Right lobe of liver (tissue), 6 donors: ENCODE results near the gene MAP4K1. TPM values are rescaled to one million over a fixed set of nuclear protein-coding genes. Genes with fewer than 3 reads are reported as not detected.

Experiments
- ATAC-seq, 4 donors: fragments of 200-7000 bp; cut with Tn5 transposase; one replicate each; pipeline ENCODE4 v1.9.1; 2020; ENCODE audit warnings: mild to moderate bottlenecking in 4 of 4, moderate library complexity in 4 of 4
- DNase-seq, 3 donors: peaks; one replicate each; pipeline ENCODE4 v3.0.0-alpha.2; 2020
- H3K27ac ChIP-seq, 3 donors: fragments of 200-600 bp; one replicate each; pipeline ENCODE4 v1.8.0; 2022
- H3K27me3 ChIP-seq, 2 donors: fragments of 200-600 bp; one replicate each; pipeline ENCODE4 v1.8.0; 2022
- H3K36me3 ChIP-seq, 4 donors: fragments of 200-600 bp; sonication (generic) in 1 of 4; one replicate each; pipeline versions ENCODE4 v1.5.1 to v1.8.0; 2017 to 2022; ENCODE audit warnings: control low read depth in 1 of 4
- H3K4me1 ChIP-seq, 4 donors: fragments of 200-600 bp; sonication (generic) in 1 of 4; one replicate each; pipeline versions ENCODE4 v1.5.1 to v1.8.0; 2017 to 2022; ENCODE audit warnings: control low read depth in 1 of 4
- H3K4me3 ChIP-seq, 3 donors: fragments of 200-600 bp; one replicate each; pipeline ENCODE4 v1.8.0; 2022
- H3K9me3 ChIP-seq, 4 donors: fragments of 200-600 bp; sonication (generic) in 1 of 4; one replicate each; pipeline versions ENCODE4 v1.5.1 to v1.8.0; 2017 to 2022; ENCODE audit warnings: control low read depth in 1 of 4
- POLR2A ChIP-seq: fragments of 450-650 bp; IDR thresholded peaks from one replicate; pipeline ENCODE4 v1.6.1; 2017; ENCODE audit warnings: antibody characterized with exemption, mild to moderate bottlenecking
- WGBS: methylation state at CpG from one replicate; pipeline ENCODE4 v1.1.6; 2018; ENCODE audit warnings: low coverage, low lambda C conversion rate; ENCODE audit not compliant: insufficient coverage; ENCODE audit errors: missing lambda C conversion rate; 5-methylcytosine and 5-hydroxymethylcytosine counted together
- intact Hi-C, 2 donors: fragments of 100-400 bp; cut with DNase I; formaldehyde crosslinking; loops; one replicate each; pipeline versions ENCODE4 v1.11.2 to v1.14.1; 2022
- total RNA-seq, 6 experiments: library from RNA; depleted of rRNA in 2 of 6; stranded (reverse); fragments of >200 nt in 2 of 6; fragmentation: NEBNext Ultra II Directional in 3 of 6; extraction: Animal tissue kit (Norgen Biotek cat#: 25700) in 3 of 6; gene quantifications; one replicate each; pipeline versions ENCODE4 v1.1.0 to v1.2.4, GENCODE V29; 2016 to 2023
- TF ChIP-seq, protein P1 (sequence below), 4 donors: fragments of 200-600 bp in 3 of 4; fragments of 450-650 bp in 1 of 4; IDR thresholded peaks; one replicate each; pipeline versions ENCODE4 v1.5.1 to v1.8.0; 2016 to 2022; ENCODE audit warnings: antibody characterized with exemption in 4 of 4, mild to moderate bottlenecking in 2 of 4
- donor health status: DM: no; HTN: yes; CAD: no.
- donor health status: DM: no; HTN: no; CAD: no.
- donor health status: DM: no; HTN: no; CAD: no.
- donor health status: DM: no; HTN: yes; CAD: no.
- donor health status: DM: no; HTN: yes; CAD: no.

The MAP4K1 gene
- total RNA-seq, 6 experiments from 2014 or later, result 0.93 to 3.1 (median 2.0) TPM

DNA sequence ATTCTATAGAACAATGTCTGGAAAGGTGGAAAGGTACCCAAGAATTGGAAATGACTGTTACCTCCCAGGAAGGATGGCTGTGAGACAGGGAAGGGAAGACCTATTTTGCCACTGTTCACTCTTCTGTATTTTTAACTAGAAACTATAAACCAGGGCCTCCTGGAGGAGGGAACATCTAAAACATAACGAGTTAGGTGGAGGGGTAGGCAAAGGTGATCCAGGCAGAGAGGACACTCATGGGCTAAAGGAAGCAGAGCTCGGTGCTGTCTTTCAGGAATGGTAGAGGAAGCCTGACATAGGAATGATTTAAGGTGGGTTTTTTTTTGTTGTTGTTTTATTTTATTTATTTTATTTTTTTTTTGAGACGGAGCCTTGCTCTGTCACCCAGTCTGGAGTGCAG lies 7.1 kb upstream of the MAP4K1 start:
- intact Hi-C loops, result loop anchor here in 1 of 2 donors (10.0 kb wide), 1 partner anchor 230 kb away; no protein-coding TSS in a partner anchor

DNA sequence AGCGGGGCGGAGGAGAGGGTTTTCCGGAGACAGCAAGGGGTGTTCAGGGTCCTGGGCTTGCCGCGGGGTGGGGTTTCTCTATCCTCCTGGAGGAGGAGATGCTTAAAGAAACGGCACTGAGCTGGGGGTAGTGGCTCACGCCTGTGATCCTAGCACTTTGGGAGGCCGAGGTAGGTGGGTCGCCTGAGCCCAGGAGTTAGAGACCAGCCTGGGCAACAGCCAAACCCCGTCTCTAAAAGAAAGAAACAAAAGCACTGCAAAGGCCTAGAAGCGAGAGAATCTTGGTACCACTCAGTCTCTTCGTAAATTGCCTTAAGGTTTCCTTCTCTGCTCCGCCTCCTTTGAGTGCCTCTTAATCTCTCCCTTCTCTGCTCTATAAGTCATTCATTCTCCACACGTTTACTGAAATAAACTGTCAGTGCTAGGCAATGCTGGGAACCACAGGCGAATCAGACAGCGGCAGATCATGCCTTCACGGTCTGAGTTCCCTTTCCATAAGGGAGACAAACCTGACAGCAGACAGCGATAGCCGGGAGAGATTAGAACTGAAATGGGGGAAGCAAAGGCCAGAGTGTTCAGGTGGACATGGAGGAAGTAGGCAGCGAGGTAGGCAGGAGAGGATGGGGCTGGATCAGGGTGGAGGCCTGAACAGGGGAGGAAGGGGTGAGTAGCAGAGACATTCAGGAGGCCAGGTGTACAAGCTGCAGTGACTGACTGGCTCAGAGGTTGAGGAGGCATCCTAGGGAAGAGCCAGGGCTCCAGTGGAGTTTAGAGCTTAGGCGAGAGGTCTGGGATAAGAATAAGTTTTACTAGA lies 1.8 kb upstream of the MAP4K1 start:
- peaks cover 0 to 36% (median 14%) of the 10 kb centered on the region in 4 donors for H3K36me3 ChIP-seq
- 13% methylated on average over 19 of the region's 21 CpGs for WGBS
- H3K4me3 ChIP-seq, result peak overlapping the region; percentile 81 to 100 (median 91)
- intact Hi-C loops, result loop anchor here in 1 of 2 donors (10.0 kb wide), 1 partner anchor 225 kb away; no protein-coding TSS in a partner anchor
- H3K9me3 ChIP-seq, result no peaks in the 10 kb centered on the region
- ATAC-seq, result no peak
- DNase-seq, result no peak
- H3K27ac ChIP-seq, result peak overlapping the region; percentile 39 to 66 (median 65)
- H3K4me1 ChIP-seq, result peaks cover 0 to 12% (median 3%) of the 10 kb centered on the region in 4 donors
- TF ChIP-seq, protein P1, sequence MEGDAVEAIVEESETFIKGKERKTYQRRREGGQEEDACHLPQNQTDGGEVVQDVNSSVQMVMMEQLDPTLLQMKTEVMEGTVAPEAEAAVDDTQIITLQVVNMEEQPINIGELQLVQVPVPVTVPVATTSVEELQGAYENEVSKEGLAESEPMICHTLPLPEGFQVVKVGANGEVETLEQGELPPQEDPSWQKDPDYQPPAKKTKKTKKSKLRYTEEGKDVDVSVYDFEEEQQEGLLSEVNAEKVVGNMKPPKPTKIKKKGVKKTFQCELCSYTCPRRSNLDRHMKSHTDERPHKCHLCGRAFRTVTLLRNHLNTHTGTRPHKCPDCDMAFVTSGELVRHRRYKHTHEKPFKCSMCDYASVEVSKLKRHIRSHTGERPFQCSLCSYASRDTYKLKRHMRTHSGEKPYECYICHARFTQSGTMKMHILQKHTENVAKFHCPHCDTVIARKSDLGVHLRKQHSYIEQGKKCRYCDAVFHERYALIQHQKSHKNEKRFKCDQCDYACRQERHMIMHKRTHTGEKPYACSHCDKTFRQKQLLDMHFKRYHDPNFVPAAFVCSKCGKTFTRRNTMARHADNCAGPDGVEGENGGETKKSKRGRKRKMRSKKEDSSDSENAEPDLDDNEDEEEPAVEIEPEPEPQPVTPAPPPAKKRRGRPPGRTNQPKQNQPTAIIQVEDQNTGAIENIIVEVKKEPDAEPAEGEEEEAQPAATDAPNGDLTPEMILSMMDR (IDR thresholded peaks at IDR 0.05), result no peak
- no peak for TF ChIP-seq POLR2A
- H3K27me3 ChIP-seq, result no peaks in the 10 kb centered on the region

More for the DNA sequence above, 7.1 kb upstream of the MAP4K1 start:
- TF ChIP-seq POLR2A, result no peak
- TF ChIP-seq, protein P1 (IDR thresholded peaks at IDR 0.05), result no peak
- H3K9me3 ChIP-seq, result no peaks in the 10 kb centered on the region
- no peaks in the 10 kb centered on the region for H3K27me3 ChIP-seq
- ATAC-seq, result no peak
- no peak for DNase-seq
- H3K4me3 ChIP-seq, result no peak overlapping the region
- H3K36me3 ChIP-seq, result peaks cover 0 to 89% (median 36%) of the 10 kb centered on the region in 4 donors
- no peak overlapping the region for H3K27ac ChIP-seq
- peaks cover 0 to 4% (median 2%) of the 10 kb centered on the region in 4 donors for H3K4me1 ChIP-seq
- 81% methylated on average over 3 of the region's 3 CpGs for WGBS

DNA sequence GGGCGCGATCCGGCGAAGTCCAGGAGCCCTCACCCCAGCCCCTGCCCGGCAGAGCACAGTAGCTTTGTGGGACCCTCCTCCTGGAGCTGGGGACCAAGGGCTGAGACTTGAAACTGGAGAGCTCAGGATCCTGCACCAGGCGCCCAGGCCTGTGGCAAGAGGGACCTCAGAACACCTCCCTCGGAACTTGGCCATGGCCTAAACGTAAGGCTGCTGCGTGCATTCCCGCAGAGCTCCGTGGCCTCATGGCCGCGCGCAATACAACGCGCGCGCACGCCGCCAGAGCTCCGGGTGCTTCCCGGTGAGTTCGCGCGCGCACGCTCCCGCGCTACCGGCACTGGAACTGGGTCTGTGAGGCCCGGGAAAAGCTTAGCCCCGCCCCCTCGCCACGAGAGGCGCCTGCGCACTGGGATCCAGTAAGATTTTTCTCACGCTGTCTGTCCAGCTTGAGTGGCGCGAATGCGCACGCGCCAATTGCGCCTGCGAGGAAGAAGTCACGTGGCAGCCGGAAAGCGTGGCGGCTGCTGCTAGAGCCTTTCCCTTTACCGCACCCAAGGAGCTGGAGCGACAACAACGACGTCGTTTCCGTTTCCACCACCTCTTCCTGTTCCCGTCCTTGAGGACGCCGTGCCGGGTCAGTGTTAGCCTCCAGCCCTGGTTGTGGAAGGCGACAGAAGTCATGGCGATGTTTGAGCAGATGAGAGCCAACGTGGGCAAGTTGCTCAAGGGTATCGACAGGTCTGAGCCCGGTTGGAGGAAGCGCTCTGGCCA lies 1.0 kb upstream of the MAP4K1 start, which contains the start of gene EIF3K:
TSS of gene EIF3K (plus strand) at position 599 of the 771 bp plus-strand sequence. CDS start at position 680, 81 bp downstream.
- 7% methylated on average over 8 of the region's 64 CpGs for WGBS
- H3K27ac ChIP-seq, result peak within 1 kb of the TSS; percentile 60 to 66 (median 65)
- intact Hi-C loops, result no loop called here
- ATAC-seq (peak; percentile 94 to 96 (median 94)), DNase-seq (peak; percentile 99)
- peaks cover 0 to 29% (median 8%) of the 10 kb centered on the region in 4 donors for H3K36me3 ChIP-seq
- no peaks in the 10 kb centered on the region for H3K27me3 ChIP-seq
- peaks cover 0 to 12% (median 3%) of the 10 kb centered on the region in 4 donors for H3K4me1 ChIP-seq
- H3K4me3 ChIP-seq, result peak within 1 kb of the TSS; percentile 81 to 100 (median 91)
- no peaks in the 10 kb centered on the region for H3K9me3 ChIP-seq
- peak; percentile 75 for TF ChIP-seq POLR2A
- TF ChIP-seq, protein P1 (IDR thresholded peaks at IDR 0.05), result no peak

DNA sequence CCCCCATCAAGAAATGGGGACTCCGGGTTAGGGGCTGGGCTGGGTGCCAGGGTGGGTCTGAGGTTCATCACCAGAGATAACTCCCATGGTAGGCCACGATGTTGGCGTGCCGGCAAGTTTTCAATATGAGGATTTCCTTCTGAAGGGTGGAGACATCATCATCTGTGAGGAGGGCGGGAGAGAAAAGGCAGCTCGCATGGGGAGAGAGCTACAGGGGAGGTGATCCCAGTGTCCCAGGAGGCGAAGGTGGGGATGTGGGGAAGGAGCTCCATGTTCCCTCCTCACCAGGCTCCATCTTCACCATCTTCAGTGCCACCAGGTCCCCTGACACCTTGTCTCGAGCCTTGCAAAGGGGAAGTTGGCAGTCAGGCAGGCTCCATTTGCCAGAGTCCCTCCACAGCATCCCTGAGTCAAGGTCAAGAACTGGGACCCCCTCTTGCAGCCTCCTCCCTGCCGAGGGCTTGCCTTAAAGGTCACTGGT lies 430 bp downstream of the MAP4K1 start:
- Histone ChIP-seq H3K4me3 (peak overlapping the region in 2 of 3 donors; percentile 14 to 91), H3K27ac (no peak overlapping the region), H3K4me1 (peaks cover 0 to 12% (median 3%) of the 10 kb centered on the region in 4 donors), H3K9me3 (no peaks in the 10 kb centered on the region), H3K36me3 (peaks cover 0 to 20% (median 2%) of the 10 kb centered on the region in 4 donors), H3K27me3 (no peaks in the 10 kb centered on the region)
- intact Hi-C loops, result no loop called here
- ATAC-seq (no peak), DNase-seq (no peak)
- 50% methylated on average over 5 of the region's 9 CpGs for WGBS
- TF ChIP-seq POLR2A, result no peak
- TF ChIP-seq, protein P1 (IDR thresholded peaks at IDR 0.05), result no peak
